ENCODE results near the gene INF2.

DNA sequence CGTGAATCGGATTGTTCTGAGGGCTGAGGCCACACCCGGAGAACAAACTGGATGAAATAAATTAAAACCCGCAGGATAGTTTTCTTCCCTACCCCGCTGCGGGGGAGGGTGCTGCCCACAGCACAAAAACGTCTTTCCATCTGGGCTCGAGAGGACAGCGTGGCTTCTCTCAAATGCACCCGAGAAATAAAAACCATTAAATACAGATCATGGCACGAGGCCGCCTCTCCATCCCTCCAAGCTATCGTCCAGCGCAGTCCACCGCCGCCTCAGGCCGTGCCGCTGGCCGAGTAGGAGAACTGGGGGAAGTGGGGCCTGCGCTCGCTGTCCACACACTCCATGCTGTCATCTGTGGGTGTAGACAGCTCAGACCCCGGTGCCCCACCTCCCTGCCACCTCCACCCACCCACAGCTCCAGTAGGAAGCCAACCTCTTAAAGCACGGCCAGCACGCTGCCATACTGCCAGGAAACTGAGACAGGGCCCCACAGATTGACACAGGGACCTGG is 80.7 kb downstream of the INF2 start:
- TF ChIP-seq POLR2A (IDR thresholded peaks at IDR 0.05), result no peak
- TF ChIP-seq, protein P1, sequence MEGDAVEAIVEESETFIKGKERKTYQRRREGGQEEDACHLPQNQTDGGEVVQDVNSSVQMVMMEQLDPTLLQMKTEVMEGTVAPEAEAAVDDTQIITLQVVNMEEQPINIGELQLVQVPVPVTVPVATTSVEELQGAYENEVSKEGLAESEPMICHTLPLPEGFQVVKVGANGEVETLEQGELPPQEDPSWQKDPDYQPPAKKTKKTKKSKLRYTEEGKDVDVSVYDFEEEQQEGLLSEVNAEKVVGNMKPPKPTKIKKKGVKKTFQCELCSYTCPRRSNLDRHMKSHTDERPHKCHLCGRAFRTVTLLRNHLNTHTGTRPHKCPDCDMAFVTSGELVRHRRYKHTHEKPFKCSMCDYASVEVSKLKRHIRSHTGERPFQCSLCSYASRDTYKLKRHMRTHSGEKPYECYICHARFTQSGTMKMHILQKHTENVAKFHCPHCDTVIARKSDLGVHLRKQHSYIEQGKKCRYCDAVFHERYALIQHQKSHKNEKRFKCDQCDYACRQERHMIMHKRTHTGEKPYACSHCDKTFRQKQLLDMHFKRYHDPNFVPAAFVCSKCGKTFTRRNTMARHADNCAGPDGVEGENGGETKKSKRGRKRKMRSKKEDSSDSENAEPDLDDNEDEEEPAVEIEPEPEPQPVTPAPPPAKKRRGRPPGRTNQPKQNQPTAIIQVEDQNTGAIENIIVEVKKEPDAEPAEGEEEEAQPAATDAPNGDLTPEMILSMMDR (IDR thresholded peaks at IDR 0.05), result no peak
- TF ChIP-seq EP300 (IDR thresholded peaks at IDR 0.05), result no peak

Data from gastroesophageal sphincter (tissue), 3 donors.